Measurements from ENCODE around the gene KRT81.
"Not testable (repeated sequence)": the region's sequence is repeated elsewhere in the genome, so short reads cannot be mapped to it uniquely, and the experiment has no call there.

Gene KRT81

GRCh38 chr12:52317468-52318052 is 26.2 kb upstream of the KRT81 start:
- no peak for DNase-seq (ENCODE audit: low spot score)

- no peak for DNase-seq (ENCODE audit: low spot score)
Observed at GRCh38 chr12:52316701-52317100, 25.4 kb upstream of the KRT81 start.

- DNase-seq (ENCODE audit: low spot score), result no peak
Observed at GRCh38 chr12:52316290-52316689, 25.0 kb upstream of the KRT81 start.

- not testable (repeated sequence) for DNase-seq (ENCODE audit: low spot score)
Observed at GRCh38 chr12:52315721-52316120, 24.4 kb upstream of the KRT81 start.

- no peak for DNase-seq (ENCODE audit: low spot score)
Observed at GRCh38 chr12:52314511-52314910, 23.2 kb upstream of the KRT81 start.

GRCh38 chr12:52313926-52314325 is 22.6 kb upstream of the KRT81 start:
- no peak for DNase-seq (ENCODE audit: low spot score)

GRCh38 chr12:52313461-52313860 is 22.1 kb upstream of the KRT81 start:
- no peak for DNase-seq (ENCODE audit: low spot score)

- DNase-seq (ENCODE audit: low spot score), result no peak
Observed at GRCh38 chr12:52312086-52312485, 20.8 kb upstream of the KRT81 start.

GRCh38 chr12:52311285-52311648 is 19.9 kb upstream of the KRT81 start:
- no peak for DNase-seq (ENCODE audit: low spot score)

- DNase-seq (ENCODE audit: low spot score), result no peak
Observed at GRCh38 chr12:52310622-52311284, 19.4 kb upstream of the KRT81 start.

GRCh38 chr12:52308806-52309425 is 17.6 kb upstream of the KRT81 start:
- no peak for DNase-seq (ENCODE audit: low spot score)

- DNase-seq (ENCODE audit: low spot score), result no peak
Observed at GRCh38 chr12:52307836-52308805, 16.8 kb upstream of the KRT81 start.

GRCh38 chr12:52306731-52307130 is 15.4 kb upstream of the KRT81 start:
- no peak for DNase-seq (ENCODE audit: low spot score)

- no peak for DNase-seq (ENCODE audit: low spot score)
Observed at GRCh38 chr12:52305921-52306705, 14.8 kb upstream of the KRT81 start.

GRCh38 chr12:52304941-52305411 is 13.6 kb upstream of the KRT81 start:
- not testable (repeated sequence) for DNase-seq (ENCODE audit: low spot score)

- not testable (repeated sequence) for DNase-seq (ENCODE audit: low spot score)
Observed at GRCh38 chr12:52302242-52302914, 11.0 kb upstream of the KRT81 start.

GRCh38 chr12:52301721-52302120 is 10.4 kb upstream of the KRT81 start:
- not testable (repeated sequence) for DNase-seq (ENCODE audit: low spot score)

- DNase-seq (ENCODE audit: low spot score), result no peak
Observed at GRCh38 chr12:52300796-52301691, 9.7 kb upstream of the KRT81 start.

- DNase-seq (ENCODE audit: low spot score), result no peak
Observed at GRCh38 chr12:52298677-52299190, 7.4 kb upstream of the KRT81 start.

All from hematopoietic multipotent progenitor cell treated with erythropoietin and hydrocortisone succinate and interleukin-3 and kit ligand, for 17 days (in vitro differentiated cells).